Fibroblast of upper back skin (primary cell): Measurements from ENCODE around the gene UBAP1L.
"Not testable (repeated sequence)": the region's sequence is repeated elsewhere in the genome, so short reads cannot be mapped to it uniquely, and the experiment has no call there.

Source experiments
- DNase-seq: peaks from one replicate; pipeline ENCODE4 v3.0.0-alpha.2; 2013

UBAP1L gene

GRCh38 chr15:65099336-65099735 lies 15.7 kb downstream of the UBAP1L start:
- DNase-seq, result no peak

GRCh38 chr15:65097651-65098263 lies 17.2 kb downstream of the UBAP1L start:
- DNase-seq, result no peak

- DNase-seq, result no peak
Measured at GRCh38 chr15:65096481-65097385, 18.3 kb downstream of the UBAP1L start.

DNA sequence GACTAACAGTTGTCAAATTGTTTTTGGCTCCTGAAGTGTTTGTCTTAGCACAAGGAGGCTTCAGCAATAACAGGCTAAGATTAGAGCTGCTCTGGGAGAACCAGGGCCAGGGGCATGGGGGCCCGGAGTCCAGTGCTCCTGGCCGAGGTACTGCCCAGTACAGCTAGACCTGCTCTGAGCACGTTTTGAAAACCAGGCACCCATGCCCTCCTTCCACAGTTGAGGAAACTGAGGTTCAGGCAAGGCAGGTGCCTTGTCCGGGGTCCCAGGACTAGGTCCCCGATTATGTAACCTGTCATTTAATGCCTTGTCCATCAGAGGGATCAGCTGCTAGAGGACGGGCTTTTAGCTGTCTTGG lies 19.3 kb downstream of the UBAP1L start:
- no peak for DNase-seq

DNA sequence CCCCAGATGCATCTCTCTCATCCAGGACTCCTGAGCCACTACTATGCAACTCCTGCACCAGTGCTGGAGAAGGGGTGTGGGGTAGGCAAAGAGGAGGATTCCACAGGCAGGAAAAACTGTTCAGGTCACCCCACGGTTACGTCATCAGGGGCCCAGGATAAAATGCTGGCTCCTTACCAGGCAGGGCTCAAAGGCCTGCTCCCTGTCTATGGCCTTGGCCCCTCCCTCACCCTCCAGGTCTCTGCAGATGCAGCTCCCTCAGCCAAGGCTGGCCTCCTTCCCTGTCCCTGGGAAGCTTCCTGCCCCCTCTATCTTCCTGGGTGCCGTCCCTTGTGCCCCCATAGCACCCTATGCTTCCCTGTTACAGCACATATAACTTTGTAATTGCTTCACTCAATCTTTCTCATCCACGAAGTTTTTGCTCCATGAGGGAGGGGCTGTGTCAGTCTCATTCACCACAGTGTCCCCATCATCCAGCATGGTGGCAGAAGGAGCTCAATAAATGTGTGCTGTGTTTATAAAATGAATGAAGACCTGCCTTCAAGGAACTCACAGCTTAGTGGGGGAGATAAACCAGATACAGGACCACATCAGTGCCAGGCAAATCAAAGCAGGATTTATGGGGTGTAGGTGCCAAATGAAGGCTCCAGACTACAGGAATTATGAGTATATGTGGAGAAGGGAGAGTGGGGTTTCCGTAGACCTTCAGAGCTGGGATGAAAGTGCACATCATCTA lies 19.8 kb downstream of the UBAP1L start:
- DNase-seq, result no peak

GRCh38 chr15:65094294-65094995 lies 20.6 kb downstream of the UBAP1L start:
- no peak for DNase-seq

GRCh38 chr15:65093793-65094170 lies 21.2 kb downstream of the UBAP1L start:
- not testable (repeated sequence) for DNase-seq

DNA sequence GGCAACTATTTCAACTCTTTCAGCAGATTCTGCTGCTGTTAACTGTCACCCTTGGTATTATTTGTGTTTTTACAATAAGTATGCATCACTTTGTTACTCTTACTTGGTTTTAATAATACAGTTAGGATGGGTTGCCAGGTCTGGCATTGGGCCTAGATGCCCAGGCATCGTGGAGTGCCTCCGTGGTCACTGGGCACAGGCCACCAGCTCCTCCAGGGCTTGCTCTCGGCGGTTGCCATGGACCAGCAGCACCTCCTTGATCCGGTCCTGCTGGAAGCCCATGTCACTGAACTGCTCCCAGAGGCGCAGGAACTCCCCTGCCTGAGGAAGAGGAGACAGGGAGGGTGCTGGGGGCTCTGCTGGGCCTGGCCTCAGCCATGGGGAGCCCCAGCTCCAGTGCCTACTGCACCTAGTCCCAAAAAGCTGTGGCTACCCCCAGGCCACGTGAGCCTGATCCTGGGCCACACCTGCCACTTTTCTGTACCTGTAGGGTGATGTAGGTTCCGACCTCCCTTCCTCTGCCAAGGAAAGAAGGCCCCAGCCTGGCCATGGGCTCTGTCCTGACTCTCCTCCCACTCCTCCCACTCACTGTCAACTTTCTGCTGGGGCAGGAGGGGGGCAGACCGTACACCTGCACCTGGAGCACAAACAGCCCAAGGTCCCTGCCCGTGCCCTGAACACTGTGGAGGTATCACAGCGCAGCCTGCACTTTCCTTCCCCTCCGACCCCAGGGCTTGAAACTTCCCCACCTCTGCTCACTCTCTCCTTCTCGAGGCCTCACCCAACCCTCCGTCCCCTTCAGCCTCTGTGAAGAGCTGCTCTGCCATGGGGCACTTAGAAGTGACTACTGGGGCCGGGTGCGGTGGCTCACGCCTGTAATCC lies 21.8 kb downstream of the UBAP1L start:
- no peak for DNase-seq

GRCh38 chr15:65091946-65092770 lies 22.8 kb downstream of the UBAP1L start:
- no peak for DNase-seq

DNA sequence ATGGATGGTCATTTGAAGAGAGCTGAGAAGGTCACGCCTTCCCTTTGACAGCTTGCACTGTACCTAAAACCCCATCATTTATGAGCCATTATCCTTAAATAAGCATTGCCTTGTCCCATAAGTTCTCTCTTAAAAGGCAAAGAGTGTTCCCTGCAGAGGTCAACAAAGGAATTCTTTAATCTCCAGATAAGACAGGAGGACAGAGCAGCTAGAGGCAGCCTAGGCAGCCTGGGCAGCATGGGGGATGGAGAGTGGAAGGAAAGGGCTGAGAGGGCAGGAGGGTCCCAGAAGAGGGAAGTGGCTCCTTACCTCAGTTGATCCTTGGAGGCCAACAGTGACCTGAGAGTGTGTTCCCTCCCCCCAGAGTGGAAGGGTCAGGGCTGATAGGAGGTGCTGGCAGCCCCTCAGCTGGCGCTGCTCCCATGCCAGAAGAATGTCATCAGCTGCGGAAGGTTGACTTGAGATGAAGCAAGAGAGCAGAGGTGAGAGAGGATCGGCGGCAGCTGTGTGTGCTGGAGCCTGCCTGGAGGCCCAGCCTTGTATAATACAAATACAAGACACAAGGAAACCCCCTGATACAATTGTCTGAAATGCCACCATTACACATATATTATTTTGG lies 25.7 kb downstream of the UBAP1L start:
- DNase-seq, result no peak

DNA sequence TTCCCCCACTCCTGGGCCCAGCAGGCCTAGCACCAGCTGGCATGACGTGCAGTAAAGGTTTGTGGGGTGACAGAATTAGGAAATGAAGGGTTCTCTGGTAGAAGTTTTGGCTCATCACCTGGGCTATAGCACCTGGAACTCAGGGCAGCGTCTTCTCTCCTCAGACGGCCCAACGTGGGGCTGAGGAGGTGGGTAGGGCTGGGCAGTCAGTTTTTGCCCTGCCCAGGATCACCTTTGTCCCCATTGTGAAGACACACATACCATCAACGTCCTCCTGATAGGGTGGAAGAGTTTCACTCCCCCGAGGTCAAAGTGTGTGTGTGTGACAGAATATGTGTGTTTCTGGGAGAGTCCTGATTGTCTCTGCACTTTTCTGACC lies 26.4 kb downstream of the UBAP1L start:
- DNase-seq, result no peak

- DNase-seq, result no peak
Measured at GRCh38 chr15:65087873-65088642, 26.9 kb downstream of the UBAP1L start.

DNA sequence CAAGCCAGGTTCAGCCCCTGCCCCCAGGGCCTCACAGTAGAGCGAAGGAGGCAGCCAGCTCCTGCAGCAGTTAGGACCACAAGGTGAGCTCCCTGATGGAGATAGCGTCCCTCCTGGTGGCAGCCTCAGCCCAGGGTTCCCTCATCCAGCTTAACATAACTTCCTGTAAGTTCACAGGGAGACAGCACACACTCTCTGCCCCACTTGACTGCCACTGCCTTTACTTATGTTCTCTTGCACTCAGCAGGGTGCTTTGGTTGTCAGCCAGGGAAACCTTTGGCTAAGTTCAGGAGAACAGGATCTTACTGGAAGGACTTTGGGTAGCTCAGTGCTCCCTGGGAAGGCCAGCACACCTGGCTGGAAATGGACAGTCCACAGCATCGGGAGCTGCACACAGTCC lies 27.6 kb downstream of the UBAP1L start:
- DNase-seq, result no peak

DNA sequence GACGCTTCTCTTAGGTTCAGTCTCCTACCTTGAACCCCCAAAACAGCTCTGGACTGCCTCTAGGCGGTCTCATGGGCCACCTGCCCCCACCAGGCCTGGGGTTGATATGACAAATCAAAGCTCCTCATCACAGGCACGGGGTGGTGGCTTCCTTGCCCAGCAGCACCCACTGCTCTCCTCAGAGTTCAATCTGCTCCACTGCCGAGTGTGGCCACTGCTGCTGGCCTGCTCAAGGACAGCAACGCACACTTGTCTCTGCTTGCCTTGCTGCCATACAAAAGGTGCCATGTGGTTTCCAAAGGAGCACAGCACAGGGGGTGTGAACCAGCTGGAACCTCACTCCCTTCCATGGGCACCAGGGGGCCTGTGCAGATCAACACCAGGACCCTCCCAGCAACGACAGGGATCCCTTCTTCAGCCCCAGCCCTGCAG lies 28.3 kb downstream of the UBAP1L start:
- DNase-seq, result no peak

DNA sequence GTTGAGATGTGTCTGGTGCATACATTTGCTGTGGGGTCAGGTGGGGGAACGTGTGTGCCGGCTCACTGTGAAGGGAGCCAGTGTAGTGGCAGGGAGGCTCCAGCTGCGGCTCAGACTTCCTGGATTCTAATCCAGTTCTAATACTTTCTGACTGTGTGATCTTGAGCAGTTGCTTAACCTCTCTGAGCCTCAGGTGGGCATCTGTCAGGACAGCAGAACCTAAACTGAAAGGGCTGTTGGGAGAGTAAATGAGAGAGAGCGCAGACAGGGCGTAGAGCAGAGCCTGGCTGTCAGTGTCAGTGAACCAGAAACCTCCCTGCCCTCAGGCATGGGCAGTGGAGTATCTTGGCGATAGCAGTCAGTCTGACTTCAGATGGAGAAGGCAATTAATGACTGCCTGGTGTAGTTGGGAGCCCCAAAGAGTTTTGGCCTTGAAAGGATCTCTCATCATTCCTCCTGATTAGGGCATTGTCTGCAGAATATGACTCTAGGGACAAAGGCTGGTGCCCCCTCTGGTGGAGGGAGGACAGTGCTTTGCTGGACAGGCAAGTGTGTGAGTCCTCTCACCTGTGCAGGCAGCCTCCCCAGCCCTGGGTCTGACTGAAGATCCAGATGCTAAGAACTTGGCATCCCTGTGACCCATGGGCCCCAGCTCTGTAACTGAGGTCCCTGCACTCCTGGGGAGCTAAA lies 28.9 kb downstream of the UBAP1L start:
- DNase-seq, result no peak

DNA sequence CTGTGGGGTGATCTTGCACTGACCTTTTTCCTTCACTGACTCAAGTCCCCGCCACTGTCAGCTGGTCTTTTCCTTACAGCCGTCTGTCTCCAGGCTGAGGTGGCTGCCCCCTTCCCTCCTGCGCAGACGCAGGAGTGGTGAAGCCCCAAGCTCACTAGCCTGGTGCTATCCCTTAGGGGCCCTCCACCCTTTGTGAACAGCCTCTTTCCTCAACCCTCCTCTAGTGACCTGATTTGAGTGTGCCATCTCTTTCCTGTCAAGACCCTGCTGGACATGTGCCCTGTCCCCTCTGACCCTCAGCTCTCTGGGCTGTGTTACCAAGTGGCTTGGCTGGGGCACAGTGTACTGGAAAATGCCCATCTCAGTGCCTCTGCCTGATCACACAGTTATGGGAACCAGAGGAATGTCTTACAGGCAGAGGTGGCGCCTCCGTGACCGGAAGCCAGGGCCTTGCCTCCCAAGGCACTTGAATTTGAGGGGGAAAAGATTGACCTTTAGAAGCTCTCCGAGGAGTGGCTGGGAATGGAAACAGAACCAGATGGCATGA lies 29.7 kb downstream of the UBAP1L start:
- DNase-seq, result no peak

DNA sequence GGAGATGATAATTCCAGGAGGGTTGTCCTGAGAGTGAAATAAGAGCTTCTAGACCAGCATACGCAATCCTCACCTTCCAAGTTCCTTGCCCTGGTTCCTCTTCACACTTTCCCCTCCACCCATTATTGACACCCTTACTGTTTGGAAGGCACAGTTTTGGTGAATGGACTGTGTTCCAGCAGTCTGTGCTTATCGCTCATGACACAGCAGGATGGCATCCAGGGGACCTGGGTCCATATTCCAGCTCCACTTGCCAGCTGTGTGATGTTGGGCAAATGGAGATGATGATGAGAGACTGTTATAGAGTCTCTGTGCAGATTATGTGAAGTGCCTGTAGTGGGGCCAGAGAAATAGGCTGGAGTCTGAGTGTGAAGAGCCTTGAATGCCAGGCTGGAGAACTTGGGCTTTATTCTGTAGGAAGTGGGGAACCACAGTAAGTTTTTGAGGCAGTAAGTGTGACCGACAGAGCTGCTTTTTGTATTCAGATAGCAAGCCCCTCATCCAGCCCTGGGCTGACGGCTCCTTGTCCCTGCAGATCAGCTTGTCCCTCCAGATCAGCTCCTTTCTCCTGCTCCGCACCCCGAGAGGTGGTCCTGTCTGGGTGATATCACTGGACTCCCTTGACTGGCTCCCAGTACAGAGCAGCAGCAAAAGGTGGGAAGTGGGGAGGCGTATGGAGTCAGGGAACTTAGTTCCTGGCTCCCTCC lies 30.3 kb downstream of the UBAP1L start:
- no peak for DNase-seq

DNA sequence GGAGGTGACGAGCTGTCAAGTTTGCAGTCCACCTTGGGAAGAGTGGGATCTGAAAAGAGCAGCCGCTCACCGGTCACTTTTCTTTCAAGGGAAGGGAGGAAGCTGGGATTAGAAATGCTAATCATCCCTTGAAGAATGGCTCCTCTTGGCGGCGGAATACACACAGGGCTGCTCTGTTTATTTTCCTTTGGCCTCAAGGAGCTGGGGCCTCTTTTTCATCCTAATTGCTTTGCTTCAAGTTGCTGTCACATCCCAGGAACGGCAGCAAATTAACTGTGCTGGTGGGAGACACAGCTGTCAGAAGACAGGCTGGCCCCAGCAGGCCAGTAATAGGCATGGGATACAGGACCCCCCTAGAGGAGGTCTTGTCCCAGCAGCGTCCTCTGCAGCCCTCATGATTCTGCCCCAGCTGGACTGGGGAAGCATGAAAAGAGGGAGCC lies 31.7 kb downstream of the UBAP1L start:
- peak; percentile 23 for DNase-seq
